ENCODE measurements around the gene NPRL2. TPM values are rescaled to one million over a fixed set of nuclear protein-coding genes. Genes with fewer than 3 reads are reported as not detected.

NPRL2 gene
- total RNA-seq, 1 donor from 2014 or later: 13.7 TPM

- peak; percentile 99 for DNase-seq (ENCODE audit: low spot score)
These were observed 22.5 kb downstream of the NPRL2 start, which contains the start of gene TUSC2 for GRCh38 chr3:50327943-50328691. TSS of gene TUSC2 (minus strand) at chr3:50328223. CDS start at chr3:50328099, 124 bp downstream.

GRCh38 chr3:50327129-50327528 lies 23.4 kb downstream of the NPRL2 start:
- DNase-seq (ENCODE audit: low spot score): no peak

GRCh38 chr3:50326182-50326541 lies 24.4 kb downstream of the NPRL2 start:
- DNase-seq (ENCODE audit: low spot score): no peak

GRCh38 chr3:50325497-50326181 lies 24.9 kb downstream of the NPRL2 start:
- no peak for DNase-seq (ENCODE audit: low spot score)

- no peak for DNase-seq (ENCODE audit: low spot score)
These were observed 25.5 kb downstream of the NPRL2 start for GRCh38 chr3:50325113-50325480.

- peak; percentile 65 for DNase-seq (ENCODE audit: low spot score)
These were observed 26.0 kb downstream of the NPRL2 start for GRCh38 chr3:50324351-50325112.

GRCh38 chr3:50323614-50324199 lies 26.9 kb downstream of the NPRL2 start:
- no peak for DNase-seq (ENCODE audit: low spot score)

GRCh38 chr3:50323092-50323600 lies 27.4 kb downstream of the NPRL2 start:
- DNase-seq (ENCODE audit: low spot score): no peak

- DNase-seq (ENCODE audit: low spot score): no peak
These were observed 28.0 kb downstream of the NPRL2 start, which contains the start of gene HYAL2 for GRCh38 chr3:50322386-50323091. TSS of gene HYAL2 (minus strand) at chr3:50322745. CDS start at chr3:50320489, 2,256 bp downstream.

- no peak for DNase-seq (ENCODE audit: low spot score)
These were observed 28.5 kb downstream of the NPRL2 start for GRCh38 chr3:50322115-50322385.

GRCh38 chr3:50321336-50322114 lies 29.1 kb downstream of the NPRL2 start:
- DNase-seq (ENCODE audit: low spot score): peak; percentile 95

GRCh38 chr3:50320853-50321335 lies 29.7 kb downstream of the NPRL2 start:
- DNase-seq (ENCODE audit: low spot score): peak; percentile 86

- DNase-seq (ENCODE audit: low spot score): no peak
These were observed 30.5 kb downstream of the NPRL2 start for GRCh38 chr3:50319894-50320625.

- no peak for DNase-seq (ENCODE audit: low spot score)
These were observed 31.2 kb downstream of the NPRL2 start for GRCh38 chr3:50319181-50319893.

- no peak for DNase-seq (ENCODE audit: low spot score)
These were observed 32.0 kb downstream of the NPRL2 start for GRCh38 chr3:50318615-50319014.

GRCh38 chr3:50318163-50318562 lies 32.4 kb downstream of the NPRL2 start:
- no peak for DNase-seq (ENCODE audit: low spot score)

- DNase-seq (ENCODE audit: low spot score): no peak
These were observed 33.3 kb downstream of the NPRL2 start for GRCh38 chr3:50317300-50317699.

- DNase-seq (ENCODE audit: low spot score): peak; percentile 71
These were observed 33.8 kb downstream of the NPRL2 start for GRCh38 chr3:50316657-50317242.

GRCh38 chr3:50314816-50315215 lies 35.8 kb downstream of the NPRL2 start:
- no peak for DNase-seq (ENCODE audit: low spot score)

Data from umbilical cord (tissue), 2 donors.